Subcutaneous adipose tissue (tissue), 4 donors: ENCODE measurements around the gene MARCHF3. TPM values are rescaled to one million over a fixed set of nuclear protein-coding genes. Genes with fewer than 3 reads are reported as not detected.

Experiments
- CTCF ChIP-seq: fragments of 450-650 bp; IDR thresholded peaks from one replicate; pipeline ENCODE4 v1.5.1; 2016; ENCODE audit warnings: low read depth, mild to moderate bottlenecking, control low read depth, antibody characterized with exemption, moderate library complexity
- total RNA-seq, 4 donors: library from RNA; depleted of rRNA; stranded (reverse); fragments of >200 nt; gene quantifications; one replicate each; pipeline ENCODE4 v1.1.0, GENCODE V29; 2016

Gene MARCHF3
- total RNA-seq, 4 donors from 2014 or later, result 5.8 to 30.7 (median 14.6) TPM

GRCh38 chr5:126899476-126899875 lies 130.9 kb downstream of the MARCHF3 start:
- TF ChIP-seq CTCF, result no peak

- no peak for TF ChIP-seq CTCF
Observed at GRCh38 chr5:126897851-126898630, 132.3 kb downstream of the MARCHF3 start.

- TF ChIP-seq CTCF, result no peak
Observed at GRCh38 chr5:126896170-126896702, 134.1 kb downstream of the MARCHF3 start.

- no peak for TF ChIP-seq CTCF
Observed at GRCh38 chr5:126888175-126888574, 142.2 kb downstream of the MARCHF3 start.

GRCh38 chr5:126884269-126884819 lies 146.0 kb downstream of the MARCHF3 start:
- TF ChIP-seq CTCF, result no peak

- no peak for TF ChIP-seq CTCF
Observed at GRCh38 chr5:126883564-126884245, 146.7 kb downstream of the MARCHF3 start.
